Measurements from ENCODE around the gene DLEC1.

GRCh38 chr3:38100498-38100897 lies 61.5 kb downstream of the DLEC1 start:
- TF ChIP-seq ARNTL (CRISPR knock-in tag; IDR thresholded peaks at IDR 0.05; ENCODE audit: borderline replicate concordance, low read depth) (no peak), ZFP30 (CRISPR knock-in tag; IDR thresholded peaks at IDR 0.05) (no peak), ZFP3 (CRISPR knock-in tag; IDR thresholded peaks at IDR 0.05) (no peak), TCF4 (CRISPR knock-in tag; IDR thresholded peaks at IDR 0.05; ENCODE audit: borderline replicate concordance) (no peak), OSR1 (CRISPR knock-in tag; IDR thresholded peaks at IDR 0.05) (no peak), RARB (CRISPR knock-in tag; IDR thresholded peaks at IDR 0.05) (no peak), ZC3H10 (CRISPR knock-in tag; IDR thresholded peaks at IDR 0.05) (no peak), POU6F1 (CRISPR knock-in tag; IDR thresholded peaks at IDR 0.05; ENCODE audit: borderline replicate concordance, low read depth) (no peak)

Data from SK-N-SH treated with all-trans-retinoic acid at 6 μM for 48 hours (cell line).